ENCODE results near the gene TPO.

The TPO gene

GRCh38 chr2:1478311-1479305 lies 65.3 kb downstream of the TPO start:
- no peak for DNase-seq (ENCODE audit: low spot score)
- in situ Hi-C loops (cut with MboI; ENCODE audit: low sequenced_read_pairs, unreplicated experiment), result no loop called here
- no peak for TF ChIP-seq CTCF (IDR thresholded peaks at IDR 0.05; ENCODE audit: borderline replicate concordance, control extremely low read depth, extremely low read depth, insufficient read depth, missing control alignments)

GRCh38 chr2:1479346-1479745 lies 66.1 kb downstream of the TPO start:
- in situ Hi-C loops (cut with MboI; ENCODE audit: low sequenced_read_pairs, unreplicated experiment), result no loop called here
- no peak for DNase-seq (ENCODE audit: low spot score)
- TF ChIP-seq CTCF (IDR thresholded peaks at IDR 0.05; ENCODE audit: borderline replicate concordance, control extremely low read depth, extremely low read depth, insufficient read depth, missing control alignments), result no peak

DNA sequence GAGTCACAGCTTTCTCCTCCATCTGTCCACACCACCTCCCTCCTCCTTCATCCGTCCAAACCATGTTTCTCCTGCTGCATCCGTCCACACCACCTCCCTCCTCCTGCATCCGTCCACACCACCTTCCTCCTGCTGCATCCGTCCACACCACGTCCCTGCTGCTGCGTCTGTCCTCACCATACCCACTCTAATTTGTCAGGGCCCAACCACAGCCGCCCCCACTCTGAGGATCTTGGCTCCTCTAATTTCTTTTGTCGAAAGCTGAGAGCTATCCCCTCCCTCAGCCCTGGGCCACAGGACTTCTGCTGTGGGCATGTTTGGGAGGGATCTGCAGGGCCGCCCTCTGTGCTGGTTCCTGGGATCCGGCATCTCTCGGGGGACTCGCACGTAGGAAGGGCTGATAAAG lies 67.4 kb downstream of the TPO start:
- in situ Hi-C loops (cut with MboI; ENCODE audit: low sequenced_read_pairs, unreplicated experiment), result no loop called here
- no peak for DNase-seq (ENCODE audit: low spot score)
- no peak for TF ChIP-seq CTCF (IDR thresholded peaks at IDR 0.05; ENCODE audit: borderline replicate concordance, control extremely low read depth, extremely low read depth, insufficient read depth, missing control alignments)

GRCh38 chr2:1481406-1482252 lies 68.4 kb downstream of the TPO start:
- TF ChIP-seq CTCF (IDR thresholded peaks at IDR 0.05; ENCODE audit: borderline replicate concordance, control extremely low read depth, extremely low read depth, insufficient read depth, missing control alignments), result no peak
- no peak for DNase-seq (ENCODE audit: low spot score)
- in situ Hi-C loops (cut with MboI; ENCODE audit: low sequenced_read_pairs, unreplicated experiment), result no loop called here

GRCh38 chr2:1482253-1482675 lies 69.0 kb downstream of the TPO start:
- in situ Hi-C loops (cut with MboI; ENCODE audit: low sequenced_read_pairs, unreplicated experiment), result no loop called here
- TF ChIP-seq CTCF (IDR thresholded peaks at IDR 0.05; ENCODE audit: borderline replicate concordance, control extremely low read depth, extremely low read depth, insufficient read depth, missing control alignments), result no peak
- DNase-seq (ENCODE audit: low spot score), result no peak

DNA sequence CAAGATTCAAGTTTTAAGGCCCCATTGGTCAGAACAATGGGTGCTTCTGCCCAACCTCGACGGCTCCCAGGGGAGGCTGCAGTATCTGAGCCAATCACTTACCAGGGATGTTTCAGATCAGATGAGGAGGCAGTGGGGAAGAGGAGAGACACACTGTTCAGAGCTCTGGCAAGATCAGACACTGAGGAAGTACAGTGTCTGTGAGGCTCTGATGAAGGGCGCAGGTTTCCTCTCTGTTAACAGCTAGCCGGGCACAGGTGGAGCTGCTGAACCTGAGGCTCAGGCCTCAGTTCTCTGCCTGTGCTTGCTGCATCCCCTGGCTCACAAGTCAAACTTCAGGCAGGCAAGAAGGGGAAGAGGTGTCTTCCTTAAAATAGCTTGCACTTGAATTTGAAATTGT lies 69.7 kb downstream of the TPO start:
- no peak for TF ChIP-seq CTCF (IDR thresholded peaks at IDR 0.05; ENCODE audit: borderline replicate concordance, control extremely low read depth, extremely low read depth, insufficient read depth, missing control alignments)
- DNase-seq (ENCODE audit: low spot score), result no peak
- in situ Hi-C loops (cut with MboI; ENCODE audit: low sequenced_read_pairs, unreplicated experiment), result no loop called here

All from GM13976 (cell line).